GM12878 (cell line): Measurements from ENCODE around the gene DCDC1. TPM values are rescaled to one million over a fixed set of nuclear protein-coding genes. Genes with fewer than 3 reads are reported as not detected.

ENCODE experiments used
- ATF3 ChIP-seq: IDR thresholded peaks from 2 replicates; pipeline ENCODE4 v1.6.1; 2011; ENCODE audit warnings: low read depth, mild to moderate bottlenecking, low read length, moderate library complexity, borderline replicate concordance; ENCODE audit errors: extremely low read depth
- CEBPB ChIP-seq, 2 experiments: fragments of 150-350 bp in 1 of 2; IDR thresholded peaks; 2 replicates each; pipeline ENCODE4 v1.6.1; 2012 to 2014; ENCODE audit warnings: low read depth in 2 of 2, low read length in 2 of 2, borderline replicate concordance in 1 of 2, inconsistent platforms in 1 of 2
- CHD1 ChIP-seq: IDR thresholded peaks from 2 replicates; pipeline ENCODE4 v1.6.1; 2012; ENCODE audit warnings: low read depth, low read length, improper control_type of control experiment
- E2F8 ChIP-seq: fragments of 450-650 bp; IDR thresholded peaks from 2 replicates; pipeline ENCODE4 v1.6.1; 2018; ENCODE audit warnings: mild to moderate bottlenecking, low read depth, moderate library complexity; ENCODE audit not compliant: partially characterized antibody
- EED ChIP-seq: sonication (generic); IDR thresholded peaks from 2 replicates; pipeline ENCODE4 v1.6.1; 2016; ENCODE audit warnings: antibody characterized with exemption, low read depth
- JUND ChIP-seq: IDR thresholded peaks from 2 replicates; pipeline ENCODE4 v1.6.1; 2012; ENCODE audit warnings: low read depth, mild to moderate bottlenecking, low read length, improper control_type of control experiment, moderate library complexity
- LARP7 ChIP-seq: fragments of 450-650 bp; IDR thresholded peaks from 2 replicates; pipeline ENCODE4 v1.6.1; 2017; ENCODE audit warnings: mild to moderate bottlenecking
- NFXL1 ChIP-seq: fragments of 450-650 bp; IDR thresholded peaks from 2 replicates; pipeline ENCODE4 v1.6.1; 2017; ENCODE audit warnings: antibody characterized with exemption, mild to moderate bottlenecking, borderline replicate concordance
- NFYA ChIP-seq: IDR thresholded peaks from 2 replicates; pipeline ENCODE4 v1.6.1; 2011; ENCODE audit warnings: low read depth, mild to moderate bottlenecking, low read length, improper control_type of control experiment, borderline replicate concordance
- RCOR1 ChIP-seq: conservative IDR thresholded peaks from 2 replicates; pipeline ENCODE4 v1.6.1; 2012; ENCODE audit warnings: low read depth, low read length, improper control_type of control experiment
- SPI1 ChIP-seq: IDR thresholded peaks from 2 replicates; pipeline ENCODE4 v1.6.1; 2011; ENCODE audit warnings: low read depth, mild to moderate bottlenecking, low read length, moderate library complexity, borderline replicate concordance; ENCODE audit not compliant: insufficient read depth
- SREBF1 ChIP-seq: IDR thresholded peaks from 2 replicates; pipeline ENCODE4 v1.6.1; 2012; ENCODE audit warnings: mild to moderate bottlenecking, low read length
- SREBF2 ChIP-seq: IDR thresholded peaks from 2 replicates; pipeline ENCODE4 v1.6.1; 2012; ENCODE audit warnings: mild to moderate bottlenecking, low read length
- TCF7 ChIP-seq: IDR thresholded peaks from 2 replicates; pipeline ENCODE4 v1.6.1; 2014; ENCODE audit warnings: antibody characterized with exemption, borderline replicate concordance
- polyA plus RNA-seq, 11 experiments: library from polyadenylated mRNA; depleted of rRNA in 4 of 11; unstranded in 6 of 11; stranded (reverse) in 5 of 11; fragments of >200 nt; fragmentation: Nextera tagmentation in 4 of 11; fragmentation: Illumina TruSeq in 1 of 11; extraction: Ambion mirVana in 4 of 11; extraction: Trizol in 1 of 11; gene quantifications; 1 replicate in 1 of 11; 2 replicates in 10 of 11; pipeline versions ENCODE4 v1.2.1 to v1.2.3, GENCODE V29; 2011 to 2016; ENCODE audit warnings: inconsistent platforms in 2 of 11, missing spikeins in 2 of 11, low read depth in 1 of 11
- total RNA-seq, 4 experiments: library from RNA; depleted of rRNA in 3 of 4; stranded (reverse); fragments of >200 nt in 3 of 4; fragmentation: Illumina TruSeq in 1 of 4; extraction: Trizol in 1 of 4; gene quantifications; 2 replicates each; pipeline versions ENCODE4 v1.2.1 to v1.2.3, GENCODE V29; 2013 to 2021
- TF ChIP-seq, protein P1 (sequence below), 3 experiments: IDR thresholded peaks in 2 of 3; conservative IDR thresholded peaks in 1 of 3; 2 replicates each; pipeline ENCODE4 v1.5.1; 2011; ENCODE audit warnings: low read depth in 3 of 3, low read length in 3 of 3, mild to moderate bottlenecking in 3 of 3, control low read depth in 2 of 3, moderate library complexity in 2 of 3, inconsistent platforms in 1 of 3, mixed read lengths in 1 of 3; ENCODE audit not compliant: control insufficient read depth in 2 of 3, insufficient read depth in 1 of 3; ENCODE audit errors: extremely low read depth in 1 of 3
- TF ChIP-seq, protein P2 (sequence below): IDR thresholded peaks from 2 replicates; pipeline ENCODE4 v1.6.1; 2011; ENCODE audit warnings: low read depth, low read length, improper control_type of control experiment, borderline replicate concordance
- TF ChIP-seq, protein P3 (sequence below): IDR thresholded peaks from 2 replicates; pipeline ENCODE4 v1.6.1; 2012; ENCODE audit warnings: mild to moderate bottlenecking, low read depth, low read length
- TF ChIP-seq, protein P4 (sequence below): fragments of 450-650 bp; IDR thresholded peaks from 2 replicates; pipeline ENCODE4 v1.6.1; 2017; ENCODE audit warnings: antibody characterized with exemption, mild to moderate bottlenecking, moderate library complexity

Gene DCDC1
- total and polyA plus RNA-seq, 10 of the 15 experiments (the other 5 are each of a cell fraction or from before 2014, with no cell fraction given) = not detected

GRCh38 chr11:31417357-31417756 is 47.8 kb upstream of the DCDC1 start (continued):
- TF ChIP-seq, protein P1, sequence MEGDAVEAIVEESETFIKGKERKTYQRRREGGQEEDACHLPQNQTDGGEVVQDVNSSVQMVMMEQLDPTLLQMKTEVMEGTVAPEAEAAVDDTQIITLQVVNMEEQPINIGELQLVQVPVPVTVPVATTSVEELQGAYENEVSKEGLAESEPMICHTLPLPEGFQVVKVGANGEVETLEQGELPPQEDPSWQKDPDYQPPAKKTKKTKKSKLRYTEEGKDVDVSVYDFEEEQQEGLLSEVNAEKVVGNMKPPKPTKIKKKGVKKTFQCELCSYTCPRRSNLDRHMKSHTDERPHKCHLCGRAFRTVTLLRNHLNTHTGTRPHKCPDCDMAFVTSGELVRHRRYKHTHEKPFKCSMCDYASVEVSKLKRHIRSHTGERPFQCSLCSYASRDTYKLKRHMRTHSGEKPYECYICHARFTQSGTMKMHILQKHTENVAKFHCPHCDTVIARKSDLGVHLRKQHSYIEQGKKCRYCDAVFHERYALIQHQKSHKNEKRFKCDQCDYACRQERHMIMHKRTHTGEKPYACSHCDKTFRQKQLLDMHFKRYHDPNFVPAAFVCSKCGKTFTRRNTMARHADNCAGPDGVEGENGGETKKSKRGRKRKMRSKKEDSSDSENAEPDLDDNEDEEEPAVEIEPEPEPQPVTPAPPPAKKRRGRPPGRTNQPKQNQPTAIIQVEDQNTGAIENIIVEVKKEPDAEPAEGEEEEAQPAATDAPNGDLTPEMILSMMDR (IDR thresholded peaks at IDR 0.05 in 2 of 3, conservative IDR thresholded peaks at IDR 0.05 in 1 of 3; ENCODE audit: control insufficient read depth in 2 of 3, extremely low read depth in 1 of 3, insufficient read depth in 1 of 3, low read depth in 3 of 3, low read length in 3 of 3) = no peak
- TF ChIP-seq NFXL1 (no peak), EED (no peak), RCOR1 (no peak), SREBF2 (no peak), JUND (no peak), SREBF1 (no peak), LARP7 (no peak), TCF7 (no peak), CHD1 (no peak), SPI1 (no peak), NFYA (no peak), CEBPB (IDR thresholded peaks at IDR 0.05; ENCODE audit: borderline replicate concordance in 1 of 2, low read depth in 2 of 2, low read length in 2 of 2) (no peak), ATF3 (no peak), E2F8 (no peak)
- TF ChIP-seq, protein P2, sequence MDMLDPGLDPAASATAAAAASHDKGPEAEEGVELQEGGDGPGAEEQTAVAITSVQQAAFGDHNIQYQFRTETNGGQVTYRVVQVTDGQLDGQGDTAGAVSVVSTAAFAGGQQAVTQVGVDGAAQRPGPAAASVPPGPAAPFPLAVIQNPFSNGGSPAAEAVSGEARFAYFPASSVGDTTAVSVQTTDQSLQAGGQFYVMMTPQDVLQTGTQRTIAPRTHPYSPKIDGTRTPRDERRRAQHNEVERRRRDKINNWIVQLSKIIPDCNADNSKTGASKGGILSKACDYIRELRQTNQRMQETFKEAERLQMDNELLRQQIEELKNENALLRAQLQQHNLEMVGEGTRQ = no peak
- TF ChIP-seq, protein P3, sequence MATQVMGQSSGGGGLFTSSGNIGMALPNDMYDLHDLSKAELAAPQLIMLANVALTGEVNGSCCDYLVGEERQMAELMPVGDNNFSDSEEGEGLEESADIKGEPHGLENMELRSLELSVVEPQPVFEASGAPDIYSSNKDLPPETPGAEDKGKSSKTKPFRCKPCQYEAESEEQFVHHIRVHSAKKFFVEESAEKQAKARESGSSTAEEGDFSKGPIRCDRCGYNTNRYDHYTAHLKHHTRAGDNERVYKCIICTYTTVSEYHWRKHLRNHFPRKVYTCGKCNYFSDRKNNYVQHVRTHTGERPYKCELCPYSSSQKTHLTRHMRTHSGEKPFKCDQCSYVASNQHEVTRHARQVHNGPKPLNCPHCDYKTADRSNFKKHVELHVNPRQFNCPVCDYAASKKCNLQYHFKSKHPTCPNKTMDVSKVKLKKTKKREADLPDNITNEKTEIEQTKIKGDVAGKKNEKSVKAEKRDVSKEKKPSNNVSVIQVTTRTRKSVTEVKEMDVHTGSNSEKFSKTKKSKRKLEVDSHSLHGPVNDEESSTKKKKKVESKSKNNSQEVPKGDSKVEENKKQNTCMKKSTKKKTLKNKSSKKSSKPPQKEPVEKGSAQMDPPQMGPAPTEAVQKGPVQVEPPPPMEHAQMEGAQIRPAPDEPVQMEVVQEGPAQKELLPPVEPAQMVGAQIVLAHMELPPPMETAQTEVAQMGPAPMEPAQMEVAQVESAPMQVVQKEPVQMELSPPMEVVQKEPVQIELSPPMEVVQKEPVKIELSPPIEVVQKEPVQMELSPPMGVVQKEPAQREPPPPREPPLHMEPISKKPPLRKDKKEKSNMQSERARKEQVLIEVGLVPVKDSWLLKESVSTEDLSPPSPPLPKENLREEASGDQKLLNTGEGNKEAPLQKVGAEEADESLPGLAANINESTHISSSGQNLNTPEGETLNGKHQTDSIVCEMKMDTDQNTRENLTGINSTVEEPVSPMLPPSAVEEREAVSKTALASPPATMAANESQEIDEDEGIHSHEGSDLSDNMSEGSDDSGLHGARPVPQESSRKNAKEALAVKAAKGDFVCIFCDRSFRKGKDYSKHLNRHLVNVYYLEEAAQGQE = no peak
- TF ChIP-seq, protein P4, sequence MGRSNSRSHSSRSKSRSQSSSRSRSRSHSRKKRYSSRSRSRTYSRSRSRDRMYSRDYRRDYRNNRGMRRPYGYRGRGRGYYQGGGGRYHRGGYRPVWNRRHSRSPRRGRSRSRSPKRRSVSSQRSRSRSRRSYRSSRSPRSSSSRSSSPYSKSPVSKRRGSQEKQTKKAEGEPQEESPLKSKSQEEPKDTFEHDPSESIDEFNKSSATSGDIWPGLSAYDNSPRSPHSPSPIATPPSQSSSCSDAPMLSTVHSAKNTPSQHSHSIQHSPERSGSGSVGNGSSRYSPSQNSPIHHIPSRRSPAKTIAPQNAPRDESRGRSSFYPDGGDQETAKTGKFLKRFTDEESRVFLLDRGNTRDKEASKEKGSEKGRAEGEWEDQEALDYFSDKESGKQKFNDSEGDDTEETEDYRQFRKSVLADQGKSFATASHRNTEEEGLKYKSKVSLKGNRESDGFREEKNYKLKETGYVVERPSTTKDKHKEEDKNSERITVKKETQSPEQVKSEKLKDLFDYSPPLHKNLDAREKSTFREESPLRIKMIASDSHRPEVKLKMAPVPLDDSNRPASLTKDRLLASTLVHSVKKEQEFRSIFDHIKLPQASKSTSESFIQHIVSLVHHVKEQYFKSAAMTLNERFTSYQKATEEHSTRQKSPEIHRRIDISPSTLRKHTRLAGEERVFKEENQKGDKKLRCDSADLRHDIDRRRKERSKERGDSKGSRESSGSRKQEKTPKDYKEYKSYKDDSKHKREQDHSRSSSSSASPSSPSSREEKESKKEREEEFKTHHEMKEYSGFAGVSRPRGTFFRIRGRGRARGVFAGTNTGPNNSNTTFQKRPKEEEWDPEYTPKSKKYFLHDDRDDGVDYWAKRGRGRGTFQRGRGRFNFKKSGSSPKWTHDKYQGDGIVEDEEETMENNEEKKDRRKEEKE = no peak
- TF ChIP-seq, all 136 proteins: peak for 0
